HT1080 (cell line): ENCODE data around the gene CAPG. TPM values are rescaled to one million over a fixed set of nuclear protein-coding genes. Genes with fewer than 3 reads are reported as not detected.
A peak's percentile ranks its signal among the peaks of the same experiment; 100 is the strongest.
"Not testable (repeated sequence)": the region's sequence is repeated elsewhere in the genome, so short reads cannot be mapped to it uniquely, and the experiment has no call there.

ENCODE experiments used
- DNase-seq: peaks from one replicate; pipeline ENCODE4 v3.0.0-alpha.2; 2015; ENCODE audit warnings: low read depth
- total RNA-seq: library from RNA; depleted of rRNA; stranded (reverse); fragments of >200 nt; shearing (Covaris generic); gene quantifications from 2 replicates; pipeline ENCODE4 v1.2.3, GENCODE V29; 2014

Gene CAPG
- total RNA-seq, 1 experiment from 2014 or later = 349 TPM

GRCh38 chr2:85421260-85422071 lies 11.3 kb upstream of the CAPG start:
- peak; percentile 66 for DNase-seq

- peak; percentile 74 for DNase-seq
These were observed 10.5 kb upstream of the CAPG start for GRCh38 chr2:85420536-85421259.

GRCh38 chr2:85419009-85419675 lies 9.0 kb upstream of the CAPG start:
- no peak for DNase-seq

GRCh38 chr2:85418132-85419008 lies 8.2 kb upstream of the CAPG start, which contains the start of gene SH2D6:
SH2D6 (plus strand) TSS chr2:85418714; CDS start chr2:85429466, 10,752 bp downstream.
- peak; percentile 92 for DNase-seq

GRCh38 chr2:85415980-85416650 lies 5.9 kb upstream of the CAPG start:
- no peak for DNase-seq

GRCh38 chr2:85414761-85415553 lies 4.8 kb upstream of the CAPG start:
- DNase-seq = no peak

- not testable (repeated sequence) for DNase-seq
These were observed 4.2 kb upstream of the CAPG start for GRCh38 chr2:85414421-85414759.

GRCh38 chr2:85413592-85414420 lies 3.6 kb upstream of the CAPG start:
- no peak for DNase-seq

- DNase-seq = no peak
These were observed 1.2 kb upstream of the CAPG start for GRCh38 chr2:85411405-85411748.

- peak; percentile 70 for DNase-seq
These were observed 628 bp upstream of the CAPG start for GRCh38 chr2:85410584-85411404.

GRCh38 chr2:85405201-85406059 lies 4.7 kb downstream of the CAPG start:
- peak; percentile 96 for DNase-seq

GRCh38 chr2:85401844-85402243 lies 8.3 kb downstream of the CAPG start:
- DNase-seq = no peak

- DNase-seq = no peak
These were observed 8.7 kb downstream of the CAPG start for GRCh38 chr2:85401464-85401805.

- DNase-seq = no peak
These were observed 9.4 kb downstream of the CAPG start for GRCh38 chr2:85400541-85401463.

- no peak for DNase-seq
These were observed 10.1 kb downstream of the CAPG start for GRCh38 chr2:85400023-85400422.

- no peak for DNase-seq
These were observed 11.0 kb downstream of the CAPG start for GRCh38 chr2:85399183-85399455.
